ENCODE results near the gene PRORP. TPM values are rescaled to one million over a fixed set of nuclear protein-coding genes. Genes with fewer than 3 reads are reported as not detected.
A peak's percentile ranks its signal among the peaks of the same experiment; 100 is the strongest.

PRORP gene
- total RNA-seq, 2 experiments from 2014 or later, result 40.2 to 46.0 TPM

DNA sequence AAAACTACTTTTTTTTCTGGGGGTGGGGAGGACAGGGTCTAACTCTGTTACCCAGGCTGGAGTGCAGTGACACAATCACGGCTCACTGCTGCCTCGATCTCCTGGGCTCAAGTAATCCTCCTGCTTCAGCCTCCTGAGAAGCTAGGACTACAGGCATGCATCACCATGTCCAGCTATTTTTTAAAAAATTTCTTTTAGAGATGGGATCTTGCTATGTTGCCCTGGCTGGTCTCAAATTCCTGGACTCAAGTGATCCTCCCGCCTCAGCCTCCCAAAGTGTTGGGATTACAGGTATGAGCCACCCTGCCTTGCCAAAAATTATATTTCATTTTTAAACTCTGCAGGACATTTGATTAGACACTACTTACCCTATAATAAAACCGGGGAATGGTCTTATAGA lies 6.1 kb upstream of the PRORP start:
- DNase-seq, result no peak
- Mint-ChIP-seq H3K27me3 (no peaks in the 10 kb centered on the region), H3K27ac (no peak overlapping the region), H3K4me3 (no peak overlapping the region), H3K36me3 (ENCODE audit: low read depth) (peaks cover 61% of the 10 kb centered on the region), H3K4me1 (peaks cover 33% of the 10 kb centered on the region), H3K9me3 (no peaks in the 10 kb centered on the region)
- POLR2A ChIA-PET, result no interaction called here
- CTCF ChIA-PET, result interaction anchor here (0.8 kb wide), 1 partner anchor 9 kb away, joined by 3 read pairs; no protein-coding TSS in a partner anchor

DNA sequence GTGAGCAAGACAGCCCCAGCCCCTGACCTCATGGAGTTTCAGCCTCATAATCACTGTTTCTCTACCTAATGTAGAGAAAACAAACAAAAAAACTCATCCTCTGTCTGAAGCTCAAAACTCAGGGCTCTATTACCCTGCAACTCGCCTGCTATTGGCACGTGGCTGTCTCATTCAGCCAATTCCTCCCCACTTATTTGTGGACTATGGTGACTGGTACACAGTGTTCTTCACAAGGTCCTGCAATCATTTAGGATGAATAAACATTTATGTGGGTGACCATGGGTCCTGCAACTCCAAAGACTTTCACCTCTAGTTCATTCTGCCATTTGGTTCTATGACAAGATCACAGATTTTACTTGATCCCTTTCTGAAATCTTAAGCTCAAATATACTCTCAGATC lies 5.2 kb upstream of the PRORP start:
- POLR2A ChIA-PET, result interaction anchor here (0.8 kb wide), 1 partner anchor 10 kb away, joined by 3 read pairs; no protein-coding TSS in a partner anchor
- Mint-ChIP-seq H3K4me3 (no peak overlapping the region), H3K9me3 (no peaks in the 10 kb centered on the region)

DNA sequence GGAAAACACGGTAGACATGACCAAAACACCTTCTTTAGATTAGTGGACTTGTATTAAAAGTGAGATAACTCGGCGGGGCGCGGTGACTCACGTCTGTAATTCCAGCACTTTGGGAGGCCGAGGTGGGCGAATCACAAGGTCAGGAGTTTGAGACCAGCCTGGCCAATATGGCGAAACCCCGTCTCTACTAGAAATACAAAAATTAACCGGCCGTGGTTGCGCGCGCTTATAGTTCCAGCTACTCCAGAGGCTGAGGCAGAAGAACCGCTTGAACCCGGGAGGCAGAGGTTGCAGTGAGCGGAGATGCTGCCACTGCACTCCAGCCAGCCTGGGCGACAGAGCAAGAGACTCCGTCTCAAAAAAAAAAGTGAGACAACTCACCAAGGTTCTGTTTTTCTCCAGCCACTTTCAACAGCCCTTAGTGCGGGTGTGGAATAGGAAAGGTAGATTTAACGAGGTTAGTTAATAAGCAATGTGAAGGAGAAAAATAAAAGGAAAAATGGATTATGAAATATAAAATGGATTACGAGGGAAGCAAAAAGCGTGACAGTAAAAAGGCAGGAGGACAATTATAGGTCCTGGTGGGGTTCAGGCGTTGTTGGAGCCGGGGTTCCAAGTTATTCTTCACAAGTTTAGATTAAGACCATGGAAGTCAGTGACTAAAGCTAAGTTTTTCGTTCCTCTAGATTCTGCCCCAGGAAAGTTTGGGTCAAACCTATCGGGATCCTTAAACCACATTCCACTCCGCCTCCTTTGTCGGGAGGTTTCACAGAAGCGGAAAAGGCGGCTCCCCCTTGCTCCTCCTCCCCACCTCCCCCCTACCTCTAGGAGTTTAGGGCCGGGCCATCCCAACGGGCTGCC lies 1.1 kb upstream of the PRORP start:
- H3K4me1 Mint-ChIP-seq, result peaks cover 54% of the 10 kb centered on the region
- H3K27me3 Mint-ChIP-seq, result no peaks in the 10 kb centered on the region
- peak; percentile 9 for DNase-seq
- ChIA-PET CTCF (interaction anchor here (1.2 to 3.5 kb wide), 5 partner anchors 13 to 283 kb away, joined by 3 to 14 read pairs (median 4); partner anchors contain the start of gene NFKBIA), POLR2A (interaction anchor here (0.5 to 0.9 kb wide), 4 partner anchors 10 to 284 kb away, joined by 3 to 5 read pairs (median 4); partner anchors contain the start of gene NFKBIA)
- H3K9me3 Mint-ChIP-seq, result no peaks in the 10 kb centered on the region
- peaks cover 37% of the 10 kb centered on the region for H3K36me3 Mint-ChIP-seq (ENCODE audit: low read depth)
- H3K4me3 Mint-ChIP-seq, result peak overlapping the region; percentile 96
- peak overlapping the region; percentile 100 for H3K27ac Mint-ChIP-seq

More for the DNA sequence above, 5.2 kb upstream of the PRORP start:
- CTCF ChIA-PET, result interaction anchor here (0.7 kb wide), 3 partner anchors 30 to 305 kb away, joined by 3 to 4 read pairs (median 4); no protein-coding TSS in a partner anchor
- Mint-ChIP-seq H3K36me3 (ENCODE audit: low read depth) (peaks cover 52% of the 10 kb centered on the region), H3K27ac (no peak overlapping the region), H3K27me3 (no peaks in the 10 kb centered on the region), H3K4me1 (peaks cover 32% of the 10 kb centered on the region)
- DNase-seq, result no peak

DNA sequence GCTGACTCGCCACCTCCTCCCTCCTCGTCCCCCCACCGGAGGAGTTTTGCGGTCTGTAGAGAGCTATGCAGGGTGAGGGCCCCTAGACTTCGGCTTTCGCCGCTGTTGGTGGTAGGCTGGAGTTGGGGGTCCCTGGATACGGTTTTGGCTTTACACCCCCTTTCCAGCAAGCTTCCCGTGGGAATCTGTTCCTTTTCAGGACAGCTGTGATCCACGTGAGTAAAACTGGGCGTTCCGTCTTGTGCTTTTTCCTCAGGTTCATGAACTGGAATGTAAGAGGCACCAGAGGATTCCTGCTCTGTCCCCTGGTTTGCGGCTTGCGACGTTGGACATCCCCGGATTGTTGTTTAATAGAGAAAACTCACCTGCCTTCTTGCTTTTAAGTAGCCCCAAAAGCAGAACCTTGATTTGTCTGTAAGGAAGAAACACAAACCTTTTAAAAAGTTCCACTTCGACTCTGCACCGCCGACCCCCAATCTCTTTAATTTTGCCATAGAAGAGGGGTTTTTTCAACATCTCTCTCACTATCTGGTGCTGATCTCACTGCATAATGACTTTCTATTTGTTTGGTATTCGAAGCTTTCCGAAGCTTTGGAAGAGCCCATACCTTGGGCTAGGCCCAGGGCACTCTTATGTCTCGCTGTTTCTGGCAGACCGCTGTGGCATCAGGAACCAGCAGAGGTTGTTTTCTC lies 490 bp downstream of the PRORP start:
- no peaks in the 10 kb centered on the region for H3K9me3 Mint-ChIP-seq
- H3K27ac Mint-ChIP-seq, result peak overlapping the region; percentile 100
- peak; percentile 11 for DNase-seq
- peak overlapping the region; percentile 96 for H3K4me3 Mint-ChIP-seq
- H3K4me1 Mint-ChIP-seq, result peaks cover 52% of the 10 kb centered on the region
- ChIA-PET POLR2A (interaction anchor here (1.3 kb wide), 1 partner anchor 9 kb away, joined by 3 read pairs; no protein-coding TSS in a partner anchor), CTCF (interaction anchor here (0.6 to 3.5 kb wide), 10 partner anchors 11 to 299 kb away, joined by 3 to 14 read pairs (median 4); partner anchors contain the start of gene NFKBIA)
- H3K36me3 Mint-ChIP-seq (ENCODE audit: low read depth), result peaks cover 35% of the 10 kb centered on the region
- H3K27me3 Mint-ChIP-seq, result no peaks in the 10 kb centered on the region

DNA sequence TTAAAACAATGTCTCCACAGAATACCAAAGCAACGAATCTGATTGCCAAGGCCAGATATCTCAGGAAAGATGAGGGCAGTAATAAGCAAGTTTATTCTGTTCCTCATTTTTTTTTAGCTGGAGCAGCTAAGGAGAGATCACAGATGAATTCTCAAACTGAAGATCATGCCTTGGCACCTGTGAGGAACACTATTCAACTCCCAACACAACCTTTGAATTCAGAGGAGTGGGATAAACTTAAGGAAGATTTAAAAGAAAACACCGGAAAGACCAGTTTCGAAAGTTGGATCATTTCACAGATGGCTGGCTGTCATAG lies 994 bp downstream of the PRORP start:
- ChIA-PET CTCF (interaction anchor here (0.6 to 3.5 kb wide), 8 partner anchors 11 to 299 kb away, joined by 3 to 14 read pairs (median 4); partner anchors contain the start of gene NFKBIA), POLR2A (interaction anchor here (1.3 kb wide), 1 partner anchor 9 kb away, joined by 3 read pairs; no protein-coding TSS in a partner anchor)
- Mint-ChIP-seq H3K27me3 (no peaks in the 10 kb centered on the region), H3K9me3 (no peaks in the 10 kb centered on the region), H3K36me3 (ENCODE audit: low read depth) (peaks cover 38% of the 10 kb centered on the region), H3K4me3 (peak overlapping the region; percentile 96), H3K4me1 (peaks cover 55% of the 10 kb centered on the region), H3K27ac (peak overlapping the region; percentile 100)
- no peak for DNase-seq

DNA sequence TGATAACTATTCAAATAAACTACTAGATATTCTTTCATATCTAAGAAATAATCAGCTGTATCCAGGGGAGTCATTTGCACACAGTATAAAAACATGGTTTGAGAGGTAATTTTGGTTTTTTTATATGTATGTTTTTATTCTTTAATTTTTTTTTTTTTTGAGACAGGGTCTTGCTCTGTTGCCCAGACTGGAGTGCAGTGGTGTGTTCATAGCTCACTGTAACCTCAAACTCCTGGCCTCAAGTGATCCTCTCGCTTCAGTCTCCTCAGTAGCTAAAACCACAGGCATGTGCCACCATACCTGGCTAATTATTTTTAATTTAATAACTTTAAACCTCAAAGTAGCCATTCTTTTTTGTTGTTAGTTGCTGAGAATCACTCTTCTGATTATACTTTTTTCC lies 1.8 kb downstream of the PRORP start:
- Mint-ChIP-seq H3K36me3 (ENCODE audit: low read depth) (peaks cover 37% of the 10 kb centered on the region), H3K9me3 (no peaks in the 10 kb centered on the region), H3K4me3 (peak overlapping the region; percentile 96), H3K27me3 (no peaks in the 10 kb centered on the region), H3K27ac (peak overlapping the region; percentile 100), H3K4me1 (peaks cover 55% of the 10 kb centered on the region)
- CTCF ChIA-PET, result interaction anchor here (0.6 to 3.5 kb wide), 5 partner anchors 26 to 298 kb away, joined by 3 to 14 read pairs (median 4); partner anchors contain the start of gene NFKBIA
- POLR2A ChIA-PET, result no interaction called here
- no peak for DNase-seq

DNA sequence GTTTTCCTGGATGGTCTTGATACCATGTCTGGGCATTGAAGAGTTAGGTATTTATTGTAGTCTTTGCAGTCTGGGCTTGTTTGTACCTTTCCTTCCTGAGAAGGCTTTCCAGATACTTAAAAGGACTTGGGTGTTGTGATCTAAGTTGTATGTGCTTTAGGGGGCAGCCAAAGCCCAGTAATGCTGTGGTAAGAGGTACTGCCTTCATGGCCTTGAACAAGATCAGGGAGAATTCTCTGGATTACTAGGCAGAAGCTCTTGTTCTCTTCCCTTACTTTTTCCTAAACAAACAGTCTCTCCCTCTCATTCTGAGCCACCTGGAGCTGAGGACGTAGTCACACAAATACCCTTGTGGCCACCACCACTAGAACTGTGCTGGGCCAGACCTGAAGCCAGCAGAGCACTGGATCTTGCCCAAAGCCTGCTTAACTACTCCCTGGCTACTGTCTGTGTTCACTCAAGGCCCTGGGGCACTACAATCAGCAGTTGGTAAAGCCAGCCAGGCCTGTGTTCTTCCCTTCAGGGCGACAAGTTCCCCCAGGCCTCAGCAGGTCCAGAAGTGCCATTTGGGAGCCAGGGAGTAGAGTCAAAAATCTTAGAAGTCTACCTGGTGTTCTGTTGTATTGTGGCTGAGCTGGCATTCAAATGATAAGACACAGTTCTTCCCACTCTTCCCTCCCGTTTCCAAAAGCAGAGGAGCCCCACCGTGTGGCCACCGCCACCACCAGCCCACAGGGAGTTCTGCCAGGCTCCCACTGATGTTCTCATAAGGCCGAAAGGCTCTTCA lies 11.4 kb downstream of the PRORP start:
- CTCF ChIA-PET, result interaction anchor here (0.6 to 2.1 kb wide), 4 partner anchors 10 to 542 kb away, joined by 3 to 8 read pairs (median 4); no protein-coding TSS in a partner anchor
- H3K36me3 Mint-ChIP-seq (ENCODE audit: low read depth), result peaks cover 53% of the 10 kb centered on the region
- peaks cover 5% of the 10 kb centered on the region for H3K9me3 Mint-ChIP-seq
- no peak for DNase-seq
- POLR2A ChIA-PET, result no interaction called here
- no peaks in the 10 kb centered on the region for H3K27me3 Mint-ChIP-seq
- no peak overlapping the region for H3K4me3 Mint-ChIP-seq
- peaks cover 13% of the 10 kb centered on the region for H3K4me1 Mint-ChIP-seq
- no peak overlapping the region for H3K27ac Mint-ChIP-seq

DNA sequence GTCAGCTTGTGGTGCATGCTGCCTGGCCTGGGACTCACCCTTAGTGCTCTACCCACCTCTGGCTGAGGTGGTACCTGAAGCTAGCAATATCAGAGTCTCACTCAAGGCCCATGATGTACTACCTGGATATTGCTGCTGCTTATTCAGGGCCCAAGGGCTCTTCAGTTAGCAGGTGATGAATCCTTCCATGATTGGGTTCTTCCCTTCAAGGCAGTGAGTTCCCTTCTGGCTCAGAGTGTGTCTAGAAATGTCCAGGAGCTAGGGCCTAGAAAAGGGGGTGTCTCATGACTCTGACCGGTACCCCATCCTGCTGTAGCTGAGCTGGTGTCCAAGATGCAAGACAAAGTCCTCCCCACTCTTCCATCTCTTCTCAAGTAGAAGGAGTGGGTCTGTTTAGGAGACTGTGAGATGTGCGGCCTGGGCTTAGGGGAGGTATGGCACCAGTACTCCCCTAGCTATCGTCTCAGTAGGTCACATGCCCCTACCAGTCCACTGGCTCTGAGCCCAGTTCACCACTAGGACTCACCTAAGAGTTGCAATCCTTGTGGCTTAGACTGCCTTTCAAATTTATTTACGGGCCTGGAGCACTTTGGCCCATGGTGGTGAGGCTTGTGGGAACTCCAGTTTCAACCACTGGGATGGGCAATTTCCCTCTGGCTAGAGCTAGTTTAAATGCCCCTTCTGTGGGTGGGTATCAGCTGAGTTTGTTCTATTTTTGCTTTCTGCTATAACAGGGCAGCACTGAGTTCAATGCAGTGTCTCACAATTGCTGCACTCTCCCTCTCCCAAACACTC lies 12.2 kb downstream of the PRORP start:
- peaks cover 49% of the 10 kb centered on the region for H3K36me3 Mint-ChIP-seq (ENCODE audit: low read depth)
- H3K4me1 Mint-ChIP-seq, result peaks cover 13% of the 10 kb centered on the region
- no peaks in the 10 kb centered on the region for H3K27me3 Mint-ChIP-seq
- H3K9me3 Mint-ChIP-seq, result peaks cover 5% of the 10 kb centered on the region
- no peak for DNase-seq
- POLR2A ChIA-PET, result no interaction called here
- CTCF ChIA-PET, result interaction anchor here (0.6 to 2.1 kb wide), 5 partner anchors 11 to 541 kb away, joined by 3 to 8 read pairs (median 4); partner anchors contain the start of genes PPP2R3C and PRORP
- H3K27ac Mint-ChIP-seq, result no peak overlapping the region
- no peak overlapping the region for H3K4me3 Mint-ChIP-seq

DNA sequence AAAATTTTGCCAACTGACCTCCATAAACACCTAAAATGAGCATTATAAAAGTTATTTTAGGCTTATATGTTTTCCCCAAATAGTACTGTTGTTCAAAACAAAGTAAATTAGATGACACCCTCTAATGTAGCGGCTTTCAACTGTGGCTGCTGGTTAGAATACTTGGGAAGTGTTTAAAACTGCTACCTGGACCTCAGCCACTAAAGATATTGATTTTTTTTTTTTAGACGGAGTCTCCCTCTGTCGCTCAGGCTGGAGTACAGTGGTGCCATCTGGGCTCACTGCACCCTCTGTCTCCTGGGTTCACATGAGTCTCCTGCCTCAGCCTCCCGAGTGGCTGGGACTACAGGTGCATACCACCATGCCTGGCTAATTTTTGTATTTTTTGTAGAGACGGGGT lies 16.2 kb downstream of the PRORP start:
- DNase-seq, result no peak
- POLR2A ChIA-PET, result no interaction called here

DNA sequence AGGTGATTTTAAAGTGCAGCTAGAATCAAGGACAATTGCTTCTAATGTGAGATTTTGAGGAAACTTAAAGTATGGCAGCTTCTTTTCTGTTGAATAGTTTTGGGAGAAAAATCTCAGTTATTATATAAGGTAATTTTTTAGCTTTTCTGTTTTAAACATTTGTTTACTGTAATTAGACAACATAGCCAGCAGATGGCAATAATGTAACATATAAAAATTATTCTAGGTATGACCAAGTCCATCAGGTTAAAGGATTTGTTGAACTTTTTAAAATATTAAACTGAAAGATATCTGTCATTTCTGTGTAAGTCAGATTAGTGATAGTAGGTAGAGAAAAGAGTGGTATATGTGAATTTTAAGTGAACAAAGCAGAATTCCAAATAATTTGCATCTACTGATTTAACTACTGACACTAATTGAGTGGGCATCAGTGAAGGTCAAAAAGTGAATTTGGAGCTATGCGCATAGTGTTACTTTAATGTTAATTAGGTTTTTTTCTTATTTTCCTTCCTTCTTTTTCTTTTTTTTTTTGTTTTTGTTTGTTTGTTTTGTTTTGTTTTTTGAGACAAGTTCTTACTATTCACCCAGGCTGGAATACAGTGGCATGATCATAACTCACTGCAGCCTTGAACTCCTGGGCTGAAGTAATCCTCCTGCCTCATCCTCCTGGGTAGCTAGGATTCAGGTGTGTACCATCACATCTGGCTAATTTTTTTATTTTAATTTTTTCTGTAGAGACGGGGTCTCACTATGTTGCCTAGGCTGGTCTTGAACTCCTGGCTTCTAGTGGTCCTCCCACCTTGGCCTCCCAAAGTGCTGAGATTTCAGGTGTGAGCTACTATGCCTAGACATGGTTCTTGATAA lies 18.6 kb downstream of the PRORP start:
- POLR2A ChIA-PET, result interaction anchor here (0.6 kb wide), 1 partner anchor 607 kb away, joined by 6 read pairs; no protein-coding TSS in a partner anchor
- H3K9me3 Mint-ChIP-seq, result no peaks in the 10 kb centered on the region
- peaks cover 16% of the 10 kb centered on the region for H3K36me3 Mint-ChIP-seq (ENCODE audit: low read depth)
- no peaks in the 10 kb centered on the region for H3K27me3 Mint-ChIP-seq
- DNase-seq, result no peak
- no peak overlapping the region for H3K27ac Mint-ChIP-seq
- H3K4me3 Mint-ChIP-seq, result no peak overlapping the region
- H3K4me1 Mint-ChIP-seq, result peaks cover 15% of the 10 kb centered on the region
- CTCF ChIA-PET, result interaction anchor here (0.5 to 1.0 kb wide), 2 partner anchors 123 to 264 kb away, joined by 5 read pairs; partner anchors contain the start of gene NFKBIA

More for the DNA sequence above, 16.2 kb downstream of the PRORP start:
- Mint-ChIP-seq H3K4me3 (no peak overlapping the region), H3K4me1 (peaks cover 16% of the 10 kb centered on the region), H3K27me3 (no peaks in the 10 kb centered on the region), H3K36me3 (ENCODE audit: low read depth) (peaks cover 34% of the 10 kb centered on the region), H3K27ac (no peak overlapping the region), H3K9me3 (no peaks in the 10 kb centered on the region)
- CTCF ChIA-PET, result no interaction called here

DNA sequence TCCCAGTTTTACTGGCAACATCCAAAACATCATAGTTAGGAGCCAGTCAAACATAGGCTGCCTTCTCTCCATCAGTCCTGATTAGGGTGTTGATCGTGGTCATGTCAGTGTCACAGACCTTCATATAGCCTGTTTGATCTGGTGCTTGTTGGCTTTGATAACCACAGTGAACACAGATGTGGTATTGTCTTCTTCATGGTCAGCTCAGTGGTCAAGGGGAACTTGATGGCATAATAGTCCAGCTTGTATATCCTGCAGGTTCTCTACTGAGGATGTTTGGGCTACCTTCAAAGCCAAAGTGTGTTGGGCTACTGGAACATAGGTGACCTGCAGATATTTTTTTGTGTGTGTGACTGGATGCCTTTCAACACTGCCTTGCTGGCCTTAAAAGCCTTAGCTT lies 21.7 kb downstream of the PRORP start:
- Mint-ChIP-seq H3K4me3 (no peak overlapping the region), H3K4me1 (peaks cover 6% of the 10 kb centered on the region), H3K27ac (no peak overlapping the region), H3K36me3 (ENCODE audit: low read depth) (peaks cover 15% of the 10 kb centered on the region), H3K27me3 (no peaks in the 10 kb centered on the region), H3K9me3 (no peaks in the 10 kb centered on the region)
- ChIA-PET POLR2A (no interaction called here), CTCF (interaction anchor here (0.7 kb wide), 2 partner anchors 15 to 273 kb away, joined by 3 read pairs; no protein-coding TSS in a partner anchor)
- DNase-seq, result no peak
